Measurements from ENCODE around the gene PDZD2. TPM values are rescaled to one million over a fixed set of nuclear protein-coding genes. Genes with fewer than 3 reads are reported as not detected.

Gene PDZD2
- total RNA-seq, 2 donors from 2014 or later = not detected

DNA sequence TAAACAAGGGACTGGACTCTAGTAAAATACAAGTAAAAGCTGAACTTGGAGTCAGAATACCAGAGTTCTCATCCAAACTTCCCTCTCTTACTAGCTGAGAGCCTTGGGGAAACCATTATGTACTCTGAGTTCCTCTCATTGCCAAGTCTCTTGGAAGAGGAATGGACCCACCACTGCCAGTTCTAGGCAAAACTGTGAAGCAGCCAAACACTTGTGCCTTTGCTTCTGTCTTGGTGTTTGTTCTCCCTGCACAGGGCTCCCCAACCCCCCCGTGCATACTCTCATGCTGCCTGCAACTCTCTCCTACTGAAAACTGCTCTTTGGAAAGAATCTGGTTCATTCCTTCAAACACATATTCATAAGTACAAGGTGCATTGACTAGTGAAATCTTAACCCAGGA lies 102.6 kb downstream of the PDZD2 start:
- Mint-ChIP-seq H3K4me3 (no peak overlapping the region), H3K4me1 (ENCODE audit: low read depth in 2 of 2) (no peaks in the 10 kb centered on the region), H3K9me3 (no peaks in the 10 kb centered on the region), H3K27ac (no peak overlapping the region), H3K36me3 (peaks cover 4% of the 10 kb centered on the region), H3K27me3 (peaks cover 0 to 3% of the 10 kb centered on the region in 2 donors)
- ATAC-seq (no peak), DNase-seq (ENCODE audit: low spot score) (no peak)

DNA sequence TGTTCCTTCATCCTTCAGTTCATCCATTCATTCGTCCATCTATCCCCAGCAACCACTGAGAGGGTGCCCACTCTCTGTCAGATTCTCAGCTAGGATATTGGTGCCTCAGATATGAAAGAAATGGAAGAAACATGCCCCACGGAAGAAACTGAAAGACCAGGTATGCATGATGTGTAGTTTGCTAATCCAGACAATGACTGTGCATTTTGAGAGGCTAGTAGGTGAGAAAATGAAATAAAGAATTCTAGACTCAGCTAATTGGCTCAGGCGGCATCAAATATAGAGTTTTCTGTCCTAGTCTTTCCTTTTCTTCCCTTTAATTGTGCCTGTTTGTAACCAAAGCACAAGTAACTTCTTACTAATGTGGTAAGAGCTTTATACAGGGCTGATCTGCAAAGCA lies 104.7 kb downstream of the PDZD2 start:
- Mint-ChIP-seq H3K4me3 (no peak overlapping the region), H3K27me3 (peaks cover 0 to 3% of the 10 kb centered on the region in 2 donors), H3K4me1 (ENCODE audit: low read depth in 2 of 2) (no peaks in the 10 kb centered on the region), H3K9me3 (no peaks in the 10 kb centered on the region), H3K36me3 (peaks cover 4% of the 10 kb centered on the region), H3K27ac (no peak overlapping the region)
- DNase-seq (ENCODE audit: low spot score) (no peak), ATAC-seq (no peak)

DNA sequence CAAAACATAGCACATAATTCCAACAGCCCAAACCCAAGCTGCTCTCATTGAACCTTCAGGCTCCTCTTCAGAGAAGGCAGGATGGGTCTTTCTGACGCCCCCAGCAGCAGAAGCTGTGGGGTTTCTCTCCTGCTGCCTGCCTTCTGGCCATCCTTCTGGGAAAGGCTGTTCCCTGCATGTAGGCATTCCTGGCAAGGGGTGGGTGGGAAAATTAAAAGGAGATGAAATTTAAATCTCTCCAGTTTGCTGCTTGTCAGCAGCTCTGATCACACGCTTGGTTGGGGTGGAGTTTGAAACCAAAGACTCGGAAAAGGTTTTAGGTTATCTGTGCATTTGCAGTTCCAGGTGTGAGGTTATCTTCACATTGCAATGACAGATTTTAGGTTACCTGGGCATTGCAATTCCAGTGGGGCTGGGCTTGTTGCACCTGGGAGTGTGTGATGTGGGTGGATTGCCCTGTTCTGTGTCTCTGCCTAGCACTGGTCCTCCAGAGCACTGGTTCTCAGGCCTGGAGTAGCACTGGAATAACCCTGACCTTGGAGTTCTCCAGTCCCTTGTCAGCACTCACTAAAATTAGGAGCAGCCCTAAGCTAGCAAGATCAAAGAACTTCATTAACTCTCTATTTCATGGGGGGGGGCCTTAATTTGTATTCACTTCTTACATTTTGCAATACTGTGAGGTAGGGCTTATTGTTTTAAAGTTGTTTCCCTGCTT lies 109.7 kb downstream of the PDZD2 start:
- Mint-ChIP-seq H3K4me3 (no peak overlapping the region), H3K27ac (no peak overlapping the region), H3K4me1 (ENCODE audit: low read depth in 2 of 2) (no peaks in the 10 kb centered on the region), H3K36me3 (no peaks in the 10 kb centered on the region), H3K9me3 (no peaks in the 10 kb centered on the region), H3K27me3 (peaks cover 0 to 3% of the 10 kb centered on the region in 2 donors)
- ATAC-seq (no peak), DNase-seq (ENCODE audit: low spot score) (no peak)

DNA sequence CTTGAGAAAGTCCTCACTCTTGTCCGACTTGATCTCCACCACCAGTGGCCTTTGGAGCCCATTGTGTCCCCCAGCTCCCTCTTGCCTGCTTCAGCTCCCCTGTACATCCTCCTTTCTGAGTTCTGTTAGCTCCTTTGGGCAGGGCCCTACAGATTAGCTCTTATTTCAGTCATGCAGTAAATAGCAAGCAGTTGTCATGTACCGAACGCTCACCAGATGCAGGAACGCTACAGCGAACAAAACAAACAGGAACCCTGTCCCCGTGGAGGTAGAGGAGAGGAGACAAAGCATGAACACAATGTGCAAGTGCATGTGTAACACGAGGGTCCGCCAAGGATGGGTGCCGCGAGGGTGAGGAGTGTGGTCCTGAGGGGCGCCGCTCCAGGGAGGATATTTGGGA lies 111.3 kb downstream of the PDZD2 start:
- no peaks in the 10 kb centered on the region for H3K4me1 Mint-ChIP-seq (ENCODE audit: low read depth in 2 of 2)
- DNase-seq (ENCODE audit: low spot score) (no peak), ATAC-seq (no peak)
- no peak overlapping the region for H3K27ac Mint-ChIP-seq
- peaks cover 0 to 3% of the 10 kb centered on the region in 2 donors for H3K27me3 Mint-ChIP-seq
- H3K9me3 Mint-ChIP-seq = no peaks in the 10 kb centered on the region
- H3K36me3 Mint-ChIP-seq = no peaks in the 10 kb centered on the region
- no peak overlapping the region for H3K4me3 Mint-ChIP-seq

DNA sequence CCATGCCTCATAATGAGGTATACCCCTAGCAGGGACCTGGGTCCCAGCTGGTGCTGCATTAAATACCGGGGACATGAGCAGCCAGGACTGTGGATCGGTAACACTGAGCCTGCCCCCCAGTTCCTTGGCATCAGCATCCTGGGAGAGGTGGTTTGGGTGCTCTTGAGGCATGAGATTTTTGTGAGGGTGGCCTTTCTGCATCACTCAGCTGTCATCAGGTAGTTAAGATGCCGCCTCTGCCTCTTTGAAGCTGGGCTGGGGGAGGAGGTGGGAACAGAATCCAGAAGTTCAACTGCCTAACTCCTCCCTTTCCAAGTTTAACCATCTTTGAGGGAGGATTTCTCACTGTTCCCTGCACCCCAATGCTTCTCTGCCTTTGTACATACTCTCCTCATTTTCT lies 112.7 kb downstream of the PDZD2 start:
- H3K27ac Mint-ChIP-seq = no peak overlapping the region
- no peaks in the 10 kb centered on the region for H3K36me3 Mint-ChIP-seq
- no peaks in the 10 kb centered on the region for H3K4me1 Mint-ChIP-seq (ENCODE audit: low read depth in 2 of 2)
- ATAC-seq (no peak), DNase-seq (ENCODE audit: low spot score) (no peak)
- H3K9me3 Mint-ChIP-seq = no peaks in the 10 kb centered on the region
- H3K4me3 Mint-ChIP-seq = no peak overlapping the region
- H3K27me3 Mint-ChIP-seq = no peaks in the 10 kb centered on the region

DNA sequence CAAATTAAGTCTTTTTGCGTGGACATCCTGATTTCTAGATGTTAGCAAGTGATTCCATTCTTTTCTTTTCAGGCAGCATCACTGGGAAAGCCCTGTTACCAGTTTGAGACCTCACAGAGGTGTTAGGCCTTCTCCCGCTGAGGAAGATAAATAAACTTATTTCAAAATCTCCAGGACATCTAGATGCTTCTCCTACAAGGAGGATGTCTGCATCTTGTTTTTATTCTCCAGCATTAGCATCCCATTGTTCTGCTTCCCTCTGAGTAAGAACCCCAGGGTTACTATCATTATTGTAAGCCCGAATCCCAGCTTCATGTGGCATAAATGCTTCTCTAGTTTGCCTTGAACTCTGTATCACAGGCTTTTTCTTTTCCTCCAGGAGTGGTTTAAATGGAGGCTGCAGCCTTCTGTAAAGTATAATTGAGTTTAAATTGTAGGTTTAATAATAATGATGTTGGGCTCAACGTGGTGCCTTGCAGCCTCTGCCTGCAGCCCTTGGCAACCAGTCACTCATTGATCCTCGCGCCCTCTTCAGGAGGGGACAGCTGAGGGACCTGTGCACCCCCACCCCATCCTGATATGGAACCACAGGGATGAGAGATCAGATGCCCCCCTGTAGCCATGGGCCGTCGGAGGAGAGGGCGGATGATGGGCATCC lies 114.9 kb downstream of the PDZD2 start:
- Mint-ChIP-seq H3K4me1 (ENCODE audit: low read depth in 2 of 2) (no peaks in the 10 kb centered on the region), H3K4me3 (no peak overlapping the region), H3K36me3 (no peaks in the 10 kb centered on the region), H3K9me3 (no peaks in the 10 kb centered on the region), H3K27ac (no peak overlapping the region), H3K27me3 (no peaks in the 10 kb centered on the region)
- ATAC-seq = no peak
- no peak for DNase-seq (ENCODE audit: low spot score)

DNA sequence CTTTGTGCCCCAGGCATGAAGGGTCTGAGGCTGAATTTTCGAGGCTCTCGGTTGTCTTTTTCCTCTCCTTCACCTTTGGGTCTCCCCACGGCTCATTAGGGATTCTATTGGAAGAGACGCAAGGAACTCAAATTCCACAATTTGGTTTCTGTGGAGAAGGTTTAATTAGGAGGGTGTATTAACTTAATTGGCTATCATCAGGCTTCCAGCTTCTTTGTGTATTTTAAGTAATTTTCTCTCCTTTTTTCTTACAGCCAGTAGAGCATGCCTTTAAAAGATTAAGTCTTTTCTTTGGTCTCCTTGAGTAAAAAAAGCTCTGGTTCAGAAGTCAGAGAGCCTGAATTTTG lies 115.4 kb downstream of the PDZD2 start:
- Mint-ChIP-seq H3K27me3 (no peaks in the 10 kb centered on the region), H3K4me1 (ENCODE audit: low read depth in 2 of 2) (no peaks in the 10 kb centered on the region), H3K36me3 (no peaks in the 10 kb centered on the region), H3K27ac (no peak overlapping the region), H3K4me3 (no peak overlapping the region), H3K9me3 (no peaks in the 10 kb centered on the region)
- no peak for ATAC-seq
- no peak for DNase-seq (ENCODE audit: low spot score)

DNA sequence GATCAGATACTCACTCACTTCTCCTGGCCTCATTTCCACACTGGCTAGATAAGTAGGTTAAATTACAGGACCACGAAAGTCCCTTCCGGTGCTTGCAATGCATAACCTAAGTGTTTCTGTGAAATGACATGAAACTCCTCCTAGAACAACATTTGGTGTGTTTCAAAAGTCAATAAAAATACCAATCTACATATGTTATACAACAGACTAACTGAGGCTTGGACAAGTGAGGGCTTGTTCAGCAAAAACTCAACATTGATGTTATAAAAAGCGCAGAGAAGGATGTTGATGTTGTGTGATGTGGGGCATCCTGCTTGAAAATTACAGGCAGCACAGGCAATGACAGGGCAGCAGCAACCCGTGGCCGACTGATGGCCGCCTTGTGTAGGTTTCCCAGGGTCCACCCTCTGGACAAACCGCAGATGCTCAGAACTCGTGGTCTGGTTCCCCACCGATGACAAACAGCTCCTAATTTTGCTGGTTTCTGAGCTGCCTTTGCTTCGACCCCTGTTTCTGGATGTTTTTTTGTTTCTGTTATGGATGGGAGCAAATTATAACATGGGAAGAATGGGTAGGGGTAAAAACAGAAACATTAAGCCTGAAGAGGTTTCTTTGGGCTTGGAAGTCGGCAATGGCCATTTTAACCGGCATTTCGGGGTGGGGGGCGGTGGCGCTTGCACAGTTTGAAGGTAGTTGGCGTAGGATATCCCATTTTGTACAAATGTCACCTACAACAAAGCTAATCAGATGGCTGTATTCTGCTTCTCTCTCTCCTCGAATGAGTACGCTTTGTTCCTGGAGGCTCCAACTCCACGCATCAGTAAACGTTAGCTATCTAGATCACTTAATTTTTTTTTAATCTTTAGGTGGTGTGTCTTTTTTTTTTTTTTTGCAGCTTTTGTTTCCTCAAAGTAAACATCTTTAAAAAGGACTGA lies 116.1 kb downstream of the PDZD2 start:
- no peaks in the 10 kb centered on the region for H3K9me3 Mint-ChIP-seq
- no peaks in the 10 kb centered on the region for H3K27me3 Mint-ChIP-seq
- no peak overlapping the region for H3K27ac Mint-ChIP-seq
- ATAC-seq (no peak), DNase-seq (ENCODE audit: low spot score) (no peak)
- H3K36me3 Mint-ChIP-seq = no peaks in the 10 kb centered on the region
- no peak overlapping the region for H3K4me3 Mint-ChIP-seq
- peaks cover 0 to 2% of the 10 kb centered on the region in 2 donors for H3K4me1 Mint-ChIP-seq (ENCODE audit: low read depth in 2 of 2)

DNA sequence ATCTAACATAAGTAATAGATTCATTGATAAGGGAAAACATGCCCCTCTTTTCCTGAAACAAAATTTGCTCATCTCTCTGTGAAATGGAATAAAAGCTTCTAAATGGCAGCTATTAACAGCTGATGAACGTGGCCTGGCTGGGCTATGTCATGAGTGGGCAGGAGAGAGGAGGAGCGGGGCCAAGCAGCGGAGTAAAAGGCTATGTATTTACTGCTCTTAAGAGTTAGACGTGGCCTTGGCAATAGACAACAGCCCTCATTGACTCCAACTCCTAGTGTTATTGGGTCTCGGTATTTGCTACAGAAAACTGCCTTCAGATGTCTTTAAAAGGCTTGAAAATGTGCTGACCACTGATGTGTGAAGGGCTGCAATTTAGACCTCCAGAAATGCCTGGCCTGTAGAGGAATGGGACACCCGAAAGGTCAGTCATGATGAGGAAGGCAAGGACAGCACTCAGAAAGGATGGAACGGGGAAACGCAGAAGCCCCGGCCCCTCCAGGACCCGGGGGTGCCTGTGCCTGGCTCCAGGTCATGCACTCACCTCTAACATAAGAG lies 116.8 kb downstream of the PDZD2 start:
- Mint-ChIP-seq H3K27me3 (no peaks in the 10 kb centered on the region), H3K4me1 (ENCODE audit: low read depth in 2 of 2) (peaks cover 0 to 7% of the 10 kb centered on the region in 2 donors), H3K27ac (no peak overlapping the region), H3K4me3 (no peak overlapping the region), H3K36me3 (no peaks in the 10 kb centered on the region), H3K9me3 (no peaks in the 10 kb centered on the region)
- DNase-seq (ENCODE audit: low spot score) (no peak), ATAC-seq (no peak)

DNA sequence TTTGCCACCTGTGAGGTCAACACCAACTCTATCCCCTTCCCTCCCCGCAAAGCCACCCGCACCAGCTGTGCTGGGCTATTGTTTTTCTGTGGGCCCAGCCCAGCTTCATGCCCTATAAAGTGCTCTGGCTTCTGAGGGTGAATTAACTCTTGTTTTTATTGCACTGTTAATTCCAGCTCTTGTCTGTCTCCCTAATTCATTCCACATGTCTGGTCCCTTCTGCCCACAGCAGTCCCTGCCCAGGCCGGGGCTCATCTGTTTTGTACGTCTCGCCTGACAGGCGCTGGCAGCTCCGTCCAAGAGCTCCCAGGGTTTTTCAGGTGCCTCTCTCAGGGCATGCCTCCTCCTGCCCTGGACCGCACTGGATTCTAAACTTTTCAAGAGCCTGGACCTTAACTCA lies 118.9 kb downstream of the PDZD2 start:
- H3K36me3 Mint-ChIP-seq = peaks cover 6% of the 10 kb centered on the region
- no peaks in the 10 kb centered on the region for H3K27me3 Mint-ChIP-seq
- peaks cover 7 to 20% of the 10 kb centered on the region in 2 donors for H3K4me1 Mint-ChIP-seq (ENCODE audit: low read depth in 2 of 2)
- ATAC-seq = no peak
- H3K27ac Mint-ChIP-seq = no peak overlapping the region
- peaks cover 4% of the 10 kb centered on the region for H3K9me3 Mint-ChIP-seq
- H3K4me3 Mint-ChIP-seq = no peak overlapping the region
- DNase-seq (ENCODE audit: low spot score) = no peak

DNA sequence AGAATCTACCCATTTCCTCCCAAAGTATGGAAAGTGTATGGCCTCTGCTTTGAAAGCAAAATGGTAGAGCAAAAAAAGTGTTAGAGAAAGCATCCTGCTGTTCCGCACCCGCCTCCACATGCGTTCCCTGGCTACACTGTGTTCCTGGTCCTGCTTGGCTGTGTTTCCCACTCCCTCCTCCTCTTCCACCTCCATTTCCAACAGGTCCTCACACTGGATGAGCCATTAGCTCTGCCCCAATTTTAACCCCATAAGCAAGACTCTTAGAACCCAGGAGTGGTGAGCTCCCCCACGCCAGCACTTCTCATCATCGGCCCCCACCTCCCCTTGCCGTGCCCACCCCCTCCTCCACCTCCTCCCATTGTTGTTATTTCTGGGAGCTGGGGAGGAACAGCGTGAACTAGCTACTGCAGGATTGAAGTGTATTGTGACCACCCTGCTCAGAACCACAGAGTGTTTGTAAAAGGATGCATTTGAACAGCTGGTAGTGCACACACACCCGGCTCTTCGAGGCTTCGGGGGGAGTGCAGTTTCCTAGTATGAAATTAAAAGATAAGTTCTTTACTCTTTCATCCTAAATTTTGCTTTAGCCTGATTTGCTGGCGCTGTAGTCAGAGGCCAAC lies 120.0 kb downstream of the PDZD2 start:
- ATAC-seq (no peak), DNase-seq (ENCODE audit: low spot score) (no peak)
- H3K9me3 Mint-ChIP-seq = peaks cover 4% of the 10 kb centered on the region
- no peak overlapping the region for H3K4me3 Mint-ChIP-seq
- peaks cover 6% of the 10 kb centered on the region for H3K36me3 Mint-ChIP-seq
- no peaks in the 10 kb centered on the region for H3K27me3 Mint-ChIP-seq
- no peak overlapping the region for H3K27ac Mint-ChIP-seq
- H3K4me1 Mint-ChIP-seq (ENCODE audit: low read depth in 2 of 2) = peaks cover 7 to 20% of the 10 kb centered on the region in 2 donors

DNA sequence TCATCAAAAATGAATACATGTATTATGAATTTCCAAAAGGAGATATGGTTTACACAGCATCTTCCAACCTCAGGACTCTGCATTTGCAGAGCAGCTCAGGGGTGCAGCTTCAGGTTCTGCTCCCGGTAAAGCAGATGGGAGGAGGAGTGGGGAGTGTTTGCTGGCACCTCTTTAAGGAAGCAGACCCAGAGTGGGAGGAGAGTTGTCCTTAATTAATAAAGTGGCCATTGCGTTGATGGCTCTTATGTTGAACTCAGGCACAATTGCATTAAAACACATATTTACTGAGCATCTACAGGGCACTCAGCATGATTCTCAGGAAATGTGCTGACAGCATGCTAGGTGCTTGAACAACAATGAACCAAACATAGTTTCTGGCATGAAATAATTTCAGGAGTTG lies 121.0 kb downstream of the PDZD2 start:
- H3K4me1 Mint-ChIP-seq (ENCODE audit: low read depth in 2 of 2) = peaks cover 7 to 24% of the 10 kb centered on the region in 2 donors
- no peak for ATAC-seq
- H3K9me3 Mint-ChIP-seq = peaks cover 4% of the 10 kb centered on the region
- no peak overlapping the region for H3K27ac Mint-ChIP-seq
- no peak for DNase-seq (ENCODE audit: low spot score)
- H3K36me3 Mint-ChIP-seq = peaks cover 6% of the 10 kb centered on the region
- no peak overlapping the region for H3K4me3 Mint-ChIP-seq
- H3K27me3 Mint-ChIP-seq = no peaks in the 10 kb centered on the region

DNA sequence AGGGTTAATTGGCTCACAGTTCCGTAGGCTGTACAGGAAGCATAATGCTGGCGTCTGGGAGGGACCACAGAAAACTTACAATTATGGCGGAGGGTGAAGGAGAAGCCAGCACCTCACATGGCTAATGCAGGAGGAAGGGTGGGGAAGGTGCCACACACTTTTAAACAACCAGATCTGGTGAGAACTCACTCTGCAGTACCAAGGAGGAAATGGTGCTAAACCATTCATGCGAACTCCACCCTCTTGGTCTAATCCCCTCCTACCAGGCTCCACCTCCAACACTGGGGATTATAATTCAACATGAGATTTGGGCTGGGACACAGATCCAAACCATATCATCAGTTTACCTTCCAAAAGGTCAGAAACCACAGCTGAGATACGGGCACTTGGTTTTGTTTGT lies 122.9 kb downstream of the PDZD2 start:
- Mint-ChIP-seq H3K4me3 (no peak overlapping the region), H3K36me3 (peaks cover 6% of the 10 kb centered on the region), H3K27me3 (no peaks in the 10 kb centered on the region), H3K9me3 (peaks cover 4% of the 10 kb centered on the region), H3K4me1 (ENCODE audit: low read depth in 2 of 2) (peaks cover 7 to 29% of the 10 kb centered on the region in 2 donors), H3K27ac (peak overlapping the region in 1 of 2 donors; percentile 13)
- no peak for ATAC-seq
- no peak for DNase-seq (ENCODE audit: low spot score)

Measured in natural killer cell treated with Interleukin-12 subunit alpha and Interleukin-12 subunit beta and Interleukin-15 and Interleukin-18, amount 100 ng/mL, for 72 hours (primary cell).